Lower lobe of right lung (tissue), 2 donors: Measurements from ENCODE around the gene SPHK1. TPM values are rescaled to one million over a fixed set of nuclear protein-coding genes. Genes with fewer than 3 reads are reported as not detected.

Experiments
- ATAC-seq, 2 donors: fragments of 200-7000 bp; cut with Tn5 transposase; one replicate each; pipeline ENCODE4 v1.9.1; 2020 to 2022; ENCODE audit warnings: mild to moderate bottlenecking in 2 of 2, moderate library complexity in 2 of 2
- DNase-seq: peaks from one replicate; pipeline ENCODE4 v3.0.0-alpha.2; 2020
- H3K27ac ChIP-seq: fragments of 200-600 bp; one replicate; pipeline ENCODE4 v1.8.0; 2022
- H3K27me3 ChIP-seq: fragments of 200-600 bp; one replicate; pipeline ENCODE4 v1.8.0; 2022; ENCODE audit warnings: low read depth
- H3K36me3 ChIP-seq: fragments of 200-600 bp; one replicate; pipeline ENCODE4 v1.8.0; 2022; ENCODE audit warnings: mild to moderate bottlenecking
- H3K4me1 ChIP-seq: fragments of 200-600 bp; one replicate; pipeline ENCODE4 v1.8.0; 2022
- H3K4me3 ChIP-seq: fragments of 200-600 bp; one replicate; pipeline ENCODE4 v1.8.0; 2022; ENCODE audit warnings: mild to moderate bottlenecking
- H3K9me3 ChIP-seq: fragments of 200-600 bp; one replicate; pipeline ENCODE4 v1.8.0; 2022
- intact Hi-C: fragments of 100-400 bp; cut with DNase I; formaldehyde crosslinking; loops from one replicate; pipeline ENCODE4 v1.11.0; 2022
- total RNA-seq: library from RNA; stranded (reverse); fragmentation: NEBNext Ultra II Directional; extraction: Animal tissue kit (Norgen Biotek cat#: 25700); gene quantifications from one replicate; pipeline ENCODE4 v1.2.1, GENCODE V29; 2021
- TF ChIP-seq, protein P1 (sequence below): fragments of 200-600 bp; IDR thresholded peaks from one replicate; pipeline ENCODE4 v1.8.0; 2022; ENCODE audit warnings: antibody characterized with exemption, mild to moderate bottlenecking
- donor health status: DM: no; HTN: yes; CAD: no; lungs with severe emphysema.

SPHK1 gene
- total RNA-seq, 1 donor from 2014 or later: 8.2 TPM

GRCh38 chr17:76381633-76382350 lies 2.6 kb upstream of the SPHK1 start:
- Histone ChIP-seq H3K36me3 (no peaks in the 10 kb centered on the region), H3K27me3 (no peaks in the 10 kb centered on the region), H3K4me3 (peak overlapping the region; percentile 70), H3K27ac (no peak overlapping the region), H3K4me1 (peaks cover 38% of the 10 kb centered on the region), H3K9me3 (no peaks in the 10 kb centered on the region)
- intact Hi-C loops: no loop called here
- DNase-seq (no peak), ATAC-seq (no peak)
- TF ChIP-seq, protein P1, sequence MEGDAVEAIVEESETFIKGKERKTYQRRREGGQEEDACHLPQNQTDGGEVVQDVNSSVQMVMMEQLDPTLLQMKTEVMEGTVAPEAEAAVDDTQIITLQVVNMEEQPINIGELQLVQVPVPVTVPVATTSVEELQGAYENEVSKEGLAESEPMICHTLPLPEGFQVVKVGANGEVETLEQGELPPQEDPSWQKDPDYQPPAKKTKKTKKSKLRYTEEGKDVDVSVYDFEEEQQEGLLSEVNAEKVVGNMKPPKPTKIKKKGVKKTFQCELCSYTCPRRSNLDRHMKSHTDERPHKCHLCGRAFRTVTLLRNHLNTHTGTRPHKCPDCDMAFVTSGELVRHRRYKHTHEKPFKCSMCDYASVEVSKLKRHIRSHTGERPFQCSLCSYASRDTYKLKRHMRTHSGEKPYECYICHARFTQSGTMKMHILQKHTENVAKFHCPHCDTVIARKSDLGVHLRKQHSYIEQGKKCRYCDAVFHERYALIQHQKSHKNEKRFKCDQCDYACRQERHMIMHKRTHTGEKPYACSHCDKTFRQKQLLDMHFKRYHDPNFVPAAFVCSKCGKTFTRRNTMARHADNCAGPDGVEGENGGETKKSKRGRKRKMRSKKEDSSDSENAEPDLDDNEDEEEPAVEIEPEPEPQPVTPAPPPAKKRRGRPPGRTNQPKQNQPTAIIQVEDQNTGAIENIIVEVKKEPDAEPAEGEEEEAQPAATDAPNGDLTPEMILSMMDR: no peak

DNA sequence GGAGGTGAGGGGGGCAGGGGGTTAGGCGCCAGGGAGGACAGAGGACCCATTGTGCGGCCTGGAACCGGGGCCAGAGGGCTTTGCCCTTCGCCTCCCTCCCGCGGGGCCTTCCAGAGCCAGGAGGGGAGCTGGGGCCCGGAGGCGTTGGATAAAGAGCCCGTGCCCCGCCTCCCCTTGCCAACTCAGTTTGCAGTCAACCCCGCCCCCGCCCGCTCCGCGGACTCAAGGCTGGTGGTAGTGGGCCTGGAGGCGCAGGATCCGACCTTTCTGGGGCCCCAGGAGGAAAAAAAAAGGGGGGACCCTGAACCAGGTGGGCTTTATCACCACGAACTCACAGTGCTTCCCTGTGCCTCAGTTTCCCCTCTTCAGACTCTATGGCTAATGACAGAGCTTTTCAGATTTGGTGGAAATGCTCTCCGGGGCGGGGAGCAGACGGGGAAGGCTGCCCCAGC lies 2.0 kb upstream of the SPHK1 start:
- no peak for ATAC-seq
- peak overlapping the region; percentile 81 for H3K27ac ChIP-seq
- no peak for DNase-seq

DNA sequence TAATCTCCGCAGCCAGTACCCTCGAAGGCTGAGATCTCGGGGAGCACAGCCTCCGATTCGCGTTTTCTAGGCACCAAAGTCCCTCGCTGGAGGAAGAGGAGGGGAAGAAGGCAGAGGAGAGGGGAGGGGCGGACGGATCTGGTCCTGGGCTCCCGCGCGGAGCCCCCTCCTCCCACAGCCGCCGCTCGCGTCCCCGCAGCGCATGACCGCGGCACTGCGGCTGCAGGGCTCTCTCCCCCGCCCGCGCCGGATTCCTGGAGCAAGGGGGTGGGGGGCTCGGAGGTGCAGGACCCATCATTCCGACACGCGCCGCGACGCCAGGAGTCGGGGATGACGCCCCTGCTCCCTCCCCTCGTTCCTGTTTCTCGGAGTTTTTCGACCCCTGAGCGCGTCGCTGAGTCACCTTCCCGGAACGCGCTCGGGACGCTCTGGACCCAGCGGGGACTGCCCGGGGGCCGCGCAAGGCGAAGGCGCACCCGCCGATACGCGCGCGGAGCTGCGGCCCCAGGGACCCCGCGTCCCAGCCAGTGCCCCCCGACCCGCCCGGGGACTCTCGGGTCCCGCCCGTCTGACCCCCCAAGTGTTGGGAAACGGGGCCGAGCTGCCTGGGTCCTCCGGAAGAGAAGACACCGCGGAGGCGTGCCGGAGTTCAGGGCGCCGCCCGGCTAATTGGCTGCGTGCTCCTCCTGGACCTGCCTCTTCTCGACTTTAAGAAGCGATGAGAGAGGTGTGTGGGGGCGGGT lies 1.4 kb upstream of the SPHK1 start:
- TF ChIP-seq, protein P1: no peak
- DNase-seq: peak; percentile 66
- peak overlapping the region; percentile 81 for H3K27ac ChIP-seq
- H3K4me1 ChIP-seq: peaks cover 38% of the 10 kb centered on the region
- no peaks in the 10 kb centered on the region for H3K9me3 ChIP-seq
- H3K4me3 ChIP-seq: peak overlapping the region; percentile 70
- intact Hi-C loops: no loop called here
- no peaks in the 10 kb centered on the region for H3K36me3 ChIP-seq
- peak; percentile 32 to 55 for ATAC-seq
- H3K27me3 ChIP-seq: no peaks in the 10 kb centered on the region

More for the DNA sequence above, 2.0 kb upstream of the SPHK1 start:
- Histone ChIP-seq H3K36me3 (no peaks in the 10 kb centered on the region), H3K27me3 (no peaks in the 10 kb centered on the region), H3K4me1 (peaks cover 38% of the 10 kb centered on the region), H3K9me3 (no peaks in the 10 kb centered on the region), H3K4me3 (peak overlapping the region; percentile 70)
- intact Hi-C loops: no loop called here
- TF ChIP-seq, protein P1: no peak

- intact Hi-C loops: no loop called here
- peak; percentile 38 to 46 for ATAC-seq
- H3K27ac ChIP-seq: peak overlapping the region; percentile 81
These were observed 725 bp upstream of the SPHK1 start for GRCh38 chr17:76383546-76384221.

More at GRCh38 chr17:76383546-76384221, 725 bp upstream of the SPHK1 start:
- Histone ChIP-seq H3K4me1 (peaks cover 38% of the 10 kb centered on the region), H3K4me3 (peak overlapping the region; percentile 70), H3K9me3 (no peaks in the 10 kb centered on the region), H3K27me3 (no peaks in the 10 kb centered on the region), H3K36me3 (no peaks in the 10 kb centered on the region)
- DNase-seq: peak; percentile 70
- TF ChIP-seq, protein P1: peak; percentile 36
